Stimulated activated CD8-positive, alpha-beta memory T cell treated with anti-CD3 and anti-CD28 coated beads, Interleukin-7, amount 100 ng/mL, for 4 hours (primary cell): ENCODE measurements around the gene ZNF534.
"Not testable (repeated sequence)": the region's sequence is repeated elsewhere in the genome, so short reads cannot be mapped to it uniquely, and the experiment has no call there.

Source experiments
- DNase-seq, 2 donors: peaks; one replicate each; pipeline ENCODE4 v3.0.0-alpha.2; 2020; ENCODE audit warnings: low read depth in 2 of 2

The ZNF534 gene

GRCh38 chr19:52428937-52429336 is at the start of gene ZNF534:
TSS of gene ZNF534 (plus strand) at chr19:52429148. CDS start at chr19:52431475, 2,327 bp downstream.
- DNase-seq: no peak

DNA sequence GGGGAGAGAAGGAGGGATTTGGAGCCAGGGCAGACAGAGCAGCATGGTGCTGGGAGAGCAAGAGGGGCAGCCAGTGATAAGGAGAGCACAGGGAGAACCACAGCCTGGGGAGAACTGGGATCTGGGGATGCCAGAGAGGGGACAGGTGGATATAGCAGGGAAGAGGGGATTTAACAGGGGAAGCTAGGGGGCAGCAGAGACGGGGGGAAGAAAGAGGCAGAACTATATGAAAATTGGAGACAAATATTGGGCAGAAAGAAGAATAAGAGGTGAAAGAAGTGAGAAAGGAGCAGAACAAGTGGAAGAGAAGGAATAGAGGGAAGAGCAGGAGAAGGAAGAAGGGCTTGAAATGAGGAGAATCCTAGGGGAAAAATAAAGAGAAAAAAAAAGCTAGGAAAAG is 37.8 kb upstream of the ZNF534 start:
- no peak for DNase-seq

DNA sequence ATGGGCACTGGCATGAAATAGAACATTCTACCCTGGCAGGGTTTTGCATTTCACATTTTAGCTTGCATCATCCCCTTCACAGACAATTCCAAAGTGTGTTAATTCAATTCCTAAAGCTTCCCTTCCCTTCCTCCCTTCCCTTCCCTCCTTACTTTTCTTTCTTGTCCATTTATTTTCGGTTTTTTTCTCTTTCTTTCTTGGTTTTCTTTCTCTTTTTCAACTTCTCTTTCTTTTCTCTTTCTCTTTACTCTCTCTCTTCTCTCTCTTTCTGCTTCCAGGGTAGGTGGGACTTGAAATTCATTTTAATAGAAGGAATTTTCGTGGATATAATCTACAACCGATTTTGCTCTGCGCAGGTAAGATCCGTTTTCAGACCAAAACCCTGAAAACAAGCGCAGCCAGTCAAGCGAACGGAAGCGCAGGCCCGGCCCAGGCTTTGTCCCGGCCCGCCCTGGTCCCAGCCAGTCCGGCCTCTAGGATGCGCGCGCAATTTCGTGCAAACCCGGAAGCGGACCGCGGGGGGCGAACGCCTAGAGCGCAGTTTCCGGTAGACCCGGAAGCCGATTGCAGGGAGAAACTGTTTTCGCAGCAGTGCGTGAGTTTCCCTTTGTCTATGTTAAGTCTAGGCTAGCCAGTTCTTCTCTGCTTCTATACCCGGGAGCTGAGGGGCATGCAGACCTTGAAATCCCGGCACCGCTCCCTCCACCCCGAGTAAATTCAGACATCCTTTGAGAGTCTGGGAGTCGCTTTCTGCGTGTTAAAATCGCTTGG is 31.5 kb upstream of the ZNF534 start, which contains the start of gene ZNF528:
Gene ZNF528 (plus strand): TSS at position 540 of the 771 bp plus-strand sequence. CDS start 4,165 bp downstream, outside the sequence.
- DNase-seq: peak; percentile 90 to 91

DNA sequence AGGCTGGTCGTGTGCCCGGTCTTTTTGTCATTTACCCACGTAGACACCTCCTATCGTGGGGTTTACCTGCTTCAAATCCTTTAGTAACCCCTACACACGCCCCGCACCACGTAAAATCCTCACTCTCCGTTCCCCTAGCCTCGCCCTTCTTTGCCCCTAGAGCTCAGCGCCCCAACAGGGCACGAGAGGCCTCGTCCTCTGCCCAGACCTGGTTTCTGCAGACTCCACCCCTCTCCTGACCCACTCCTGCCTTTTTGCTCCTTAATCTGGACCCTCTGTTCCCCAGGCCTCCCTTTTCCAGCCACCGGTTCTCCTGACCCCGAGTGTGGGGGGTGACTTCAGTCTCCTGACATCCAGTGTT is 30.9 kb upstream of the ZNF534 start:
- DNase-seq: no peak

DNA sequence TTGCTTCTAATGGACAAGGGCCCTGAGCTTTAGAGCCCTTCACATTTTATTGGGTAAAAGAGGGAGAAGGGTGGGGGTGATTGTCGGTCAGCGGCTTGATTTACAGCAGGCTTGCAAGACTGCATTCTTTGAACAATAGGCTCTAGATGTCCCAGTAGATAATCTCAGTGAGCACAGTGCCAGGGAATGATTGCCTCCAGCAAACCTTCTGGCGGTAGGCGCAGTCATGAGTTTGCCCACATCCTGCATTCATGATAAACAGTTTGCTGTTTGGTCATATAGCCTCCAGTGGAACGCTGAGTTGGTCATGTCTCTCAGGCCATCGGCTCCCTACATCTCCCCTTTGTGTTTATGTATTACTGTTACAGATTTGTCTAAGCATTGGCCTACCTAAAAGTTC is 18.7 kb upstream of the ZNF534 start:
- no peak for DNase-seq

- DNase-seq: no peak
Observed at GRCh38 chr19:52415711-52416110, 13.2 kb upstream of the ZNF534 start.

- DNase-seq: no peak
Observed at GRCh38 chr19:52442179-52442578, 13.2 kb downstream of the ZNF534 start.

GRCh38 chr19:52444506-52444905 is 15.6 kb downstream of the ZNF534 start:
- no peak for DNase-seq

DNA sequence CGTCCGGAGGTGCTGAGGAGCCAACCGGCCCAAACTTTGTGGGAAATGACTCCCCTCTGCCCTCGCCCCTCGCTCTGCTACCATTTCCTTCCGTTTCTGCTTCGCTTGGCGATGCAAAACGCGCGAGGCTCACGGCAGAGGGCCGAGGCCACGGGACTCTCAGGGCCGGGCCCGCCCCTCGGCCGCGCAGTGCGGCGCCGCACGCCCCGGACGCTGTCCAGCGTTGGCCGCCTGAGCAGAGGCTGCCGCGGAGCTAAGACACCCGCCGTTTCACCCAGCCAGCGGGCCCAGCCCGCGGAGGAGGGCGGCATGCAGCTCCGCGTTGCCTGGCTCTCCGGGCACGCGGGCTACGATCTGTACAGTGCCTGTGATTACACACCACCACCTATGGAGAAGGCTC is 22.3 kb downstream of the ZNF534 start:
- no peak for DNase-seq

GRCh38 chr19:52453324-52454094 is 24.6 kb downstream of the ZNF534 start, which contains the start of gene ZNF578:
TSS of gene ZNF578 (plus strand) at chr19:52453553. CDS start at chr19:52501846, 48,293 bp downstream.
- DNase-seq: peak; percentile 62 to 68

- DNase-seq: no peak
Observed at GRCh38 chr19:52464798-52465470, 36.0 kb downstream of the ZNF534 start.

- DNase-seq: no peak
Observed at GRCh38 chr19:52473655-52474350, 44.9 kb downstream of the ZNF534 start.

DNA sequence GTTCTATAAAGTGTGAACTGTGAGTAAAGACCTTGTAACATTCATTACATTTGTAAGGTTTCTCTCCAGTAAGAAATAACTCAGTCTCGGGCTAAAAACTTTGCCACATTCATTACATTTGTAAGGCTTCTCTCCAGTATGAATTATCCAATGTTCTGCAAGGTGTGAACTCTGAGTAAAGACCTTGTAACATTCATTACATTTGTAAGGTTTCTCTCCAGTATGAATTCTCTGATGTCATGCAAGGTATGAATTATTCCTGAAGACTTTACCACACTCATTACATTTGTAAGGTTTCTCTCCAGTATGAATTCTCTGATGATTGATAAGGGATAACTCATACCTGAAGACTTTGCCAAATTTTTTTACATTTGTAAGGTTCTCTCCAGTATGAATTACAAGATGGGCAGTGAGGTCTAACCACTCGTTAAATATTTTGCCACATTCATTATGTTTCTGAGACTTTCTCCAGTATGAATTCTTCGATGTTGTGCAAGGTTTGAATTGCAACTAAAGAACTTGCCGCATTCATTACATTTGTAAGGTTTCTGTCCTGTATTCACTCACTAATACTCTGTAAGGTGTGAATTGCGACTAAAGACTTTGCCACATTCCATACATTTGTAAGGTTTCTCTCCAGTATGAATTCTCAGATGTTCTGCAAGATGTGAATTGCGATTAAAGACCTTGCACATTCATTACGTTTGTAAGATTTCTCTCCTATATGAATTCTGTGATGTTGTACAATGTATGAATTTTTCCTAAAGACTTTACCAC is 45.6 kb downstream of the ZNF534 start:
- DNase-seq: no peak

GRCh38 chr19:52484111-52484743 is 55.3 kb downstream of the ZNF534 start:
- DNase-seq: not testable (repeated sequence)

- not testable (repeated sequence) for DNase-seq
Observed at GRCh38 chr19:52485064-52485463, 56.1 kb downstream of the ZNF534 start.

GRCh38 chr19:52485561-52486240 is 56.8 kb downstream of the ZNF534 start:
- not testable (repeated sequence) for DNase-seq

GRCh38 chr19:52492201-52492993 is 63.4 kb downstream of the ZNF534 start:
- no peak for DNase-seq

DNA sequence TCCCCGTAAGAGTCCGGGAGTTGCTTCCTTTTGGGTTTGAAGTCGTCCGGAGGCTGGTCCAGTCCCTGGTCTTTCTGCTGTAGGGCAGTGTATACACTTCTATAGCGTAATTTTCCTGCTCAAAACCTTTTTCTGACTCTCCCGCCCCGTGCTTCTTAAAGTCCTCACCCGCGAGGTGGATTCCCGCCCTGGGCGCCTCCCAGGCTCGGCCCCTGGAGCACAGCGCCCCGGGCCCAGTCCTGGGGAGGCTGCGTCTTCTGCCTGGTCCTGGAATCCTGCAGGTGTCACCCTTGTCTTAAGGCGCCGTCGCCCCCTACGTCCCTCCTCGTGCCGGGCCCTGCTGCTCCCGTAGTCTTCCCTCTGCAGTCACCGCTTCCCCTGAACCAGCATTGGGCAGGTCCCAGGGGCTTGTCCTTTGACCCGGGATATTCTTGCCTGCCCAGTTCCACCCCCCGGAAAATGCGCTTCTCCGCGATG is 64.1 kb downstream of the ZNF534 start:
- DNase-seq: no peak

DNA sequence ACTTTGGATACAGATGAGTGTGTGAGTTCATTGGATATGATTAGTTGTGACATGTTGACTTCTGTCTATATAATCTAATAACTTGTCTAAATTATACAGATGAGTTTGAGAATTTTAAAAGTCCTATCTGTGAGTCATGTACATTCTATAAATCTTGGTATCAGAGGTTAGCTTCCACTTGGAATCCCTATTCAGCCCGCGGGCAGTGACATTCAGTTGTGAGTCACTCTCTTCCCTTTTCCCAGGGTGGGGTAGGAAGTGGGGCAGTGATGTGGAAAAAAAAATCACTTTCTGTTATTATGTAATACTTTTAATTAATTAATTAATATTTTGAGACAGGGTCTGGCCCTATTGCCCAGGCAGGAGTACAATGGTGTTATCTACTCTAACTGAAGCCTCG is 65.6 kb downstream of the ZNF534 start:
- no peak for DNase-seq
